K562 (cell line): Measurements from ENCODE around the gene B4GALNT4. TPM values are rescaled to one million over a fixed set of nuclear protein-coding genes. Genes with fewer than 3 reads are reported as not detected.

Source experiments
- BCLAF1 ChIP-seq, 2 experiments: fragments of 450-650 bp in 1 of 2; IDR thresholded peaks; 2 replicates each; pipeline ENCODE4 v1.6.1; 2011 to 2017; ENCODE audit warnings: low read depth in 2 of 2, antibody characterized with exemption in 1 of 2, borderline replicate concordance in 1 of 2, low read length in 1 of 2, mild to moderate bottlenecking in 1 of 2, mixed read lengths in 1 of 2; ENCODE audit not compliant: control insufficient read depth in 1 of 2
- CBFA2T3 ChIP-seq: fragments of 450-650 bp; IDR thresholded peaks from 2 replicates; pipeline ENCODE4 v1.6.1; 2017
- ETV1 ChIP-seq: fragments of 450-650 bp; conservative IDR thresholded peaks from 2 replicates; pipeline ENCODE4 v1.6.1; 2016; ENCODE audit warnings: missing genetic modification characterization, control low read depth, low read depth, missing compliant biosample characterization
- FOXP1 ChIP-seq: sonication (generic); formaldehyde crosslinking; IDR thresholded peaks from 2 replicates; pipeline ENCODE4 v1.8.0; 2022; ENCODE audit warnings: mild to moderate bottlenecking, missing genetic modification reagents
- MLLT1 ChIP-seq, 2 experiments: fragments of 450-650 bp; IDR thresholded peaks; 2 replicates each; pipeline ENCODE4 v1.6.1; 2016
- MLX ChIP-seq, 2 experiments: fragments of 450-650 bp in 1 of 2; sonication (generic) in 1 of 2; formaldehyde crosslinking; conservative IDR thresholded peaks; 2 replicates each; pipeline versions ENCODE4 v1.4.0 to v1.8.1; 2020 to 2022; ENCODE audit warnings: mild to moderate bottlenecking in 1 of 2, missing genetic modification reagents in 1 of 2
- RFX7 ChIP-seq: fragments of 250-450 bp; sonication (Bioruptor Pico); IDR thresholded peaks from 2 replicates; pipeline ENCODE4 v1.5.1; 2021; ENCODE audit warnings: mild to moderate bottlenecking
- SMC3 ChIP-seq: conservative IDR thresholded peaks from 2 replicates; pipeline ENCODE4 v1.6.1; 2011; ENCODE audit warnings: low read depth, low read length, improper control_type of control experiment; ENCODE audit not compliant: insufficient read depth
- ZBTB1 ChIP-seq: sonication (generic); formaldehyde crosslinking; IDR thresholded peaks from 2 replicates; pipeline ENCODE4 v1.8.1; 2023; ENCODE audit warnings: missing genetic modification reagents, low read depth, mild to moderate bottlenecking, borderline replicate concordance
- ZFP1 ChIP-seq: fragments of 450-650 bp; formaldehyde crosslinking; IDR thresholded peaks from 2 replicates; pipeline ENCODE4 v1.4.0; 2020; ENCODE audit warnings: mild to moderate bottlenecking, mixed read lengths
- ZNF583 ChIP-seq: fragments of 250-450 bp; sonication (Bioruptor Pico); IDR thresholded peaks from 2 replicates; pipeline ENCODE4 v1.4.0; 2020
- ZNF592 ChIP-seq: fragments of 450-650 bp; IDR thresholded peaks from 2 replicates; pipeline ENCODE4 v1.6.1; 2017; ENCODE audit warnings: antibody characterized with exemption, mild to moderate bottlenecking
- ZNF639 ChIP-seq, 2 experiments: fragments of 200-800 bp in 1 of 2; sonication (Bioruptor generic) in 1 of 2; sonication (generic) in 1 of 2; formaldehyde crosslinking in 1 of 2; IDR thresholded peaks in 1 of 2; conservative IDR thresholded peaks in 1 of 2; 2 replicates each; pipeline versions ENCODE4 v1.5.0 to v1.6.1; 2016 to 2020; ENCODE audit warnings: missing compliant biosample characterization in 1 of 2, missing genetic modification characterization in 1 of 2, missing genetic modification reagents in 1 of 2
- polyA plus RNA-seq, 8 experiments: library from polyadenylated mRNA; depleted of rRNA in 4 of 8; stranded (reverse) in 5 of 8; unstranded in 3 of 8; fragments of >200 nt; fragmentation: Nextera tagmentation in 2 of 8; fragmentation: Illumina TruSeq in 1 of 8; extraction: Ambion mirVana in 2 of 8; extraction: Trizol in 1 of 8; gene quantifications; 2 replicates each; pipeline versions ENCODE4 v1.2.1 to v1.2.3, GENCODE V29; 2011 to 2014; ENCODE audit warnings: inconsistent platforms in 1 of 8, missing spikeins in 1 of 8
- total RNA-seq, 7 experiments: library from RNA; depleted of rRNA in 6 of 7; stranded (reverse); fragments of >200 nt in 6 of 7; fragmentation: Illumina TruSeq in 2 of 7; extraction: Trizol in 2 of 7; gene quantifications; 2 replicates each; pipeline versions ENCODE4 v1.2.1 to v1.2.3, GENCODE V29; 2011 to 2021; ENCODE audit warnings: low replicate concordance in 1 of 7

The B4GALNT4 gene
- total and polyA plus RNA-seq, 9 of the 15 experiments (the other 6 are each of a cell fraction or from before 2014, with no cell fraction given) = 0.20 to 37.1 (median 10.8) TPM; not detected in 1

GRCh38 chr11:406796-407650 lies 37.7 kb downstream of the B4GALNT4 start (continued):
- TF ChIP-seq ZBTB1 (CRISPR knock-in tag) (no peak; the same call in 1 of the 2 replicates), CBFA2T3 (peak; percentile 26; the same call in 1 of the 2 replicates), SMC3 (0 out of 2 replicates have a peak, but pooled peaks have one; percentile 18), BCLAF1 (IDR thresholded peaks at IDR 0.05; ENCODE audit: borderline replicate concordance in 1 of 2, control insufficient read depth in 1 of 2, low read depth in 2 of 2, low read length in 1 of 2) (no peak), RFX7 (CRISPR knock-in tag) (no peak), ZFP1 (CRISPR knock-in tag) (no peak), FOXP1 (CRISPR knock-in tag) (peak; percentile 73; the same call in 1 of the 2 replicates), ZNF583 (CRISPR knock-in tag) (no peak), MLX (CRISPR knock-in tag; conservative IDR thresholded peaks at IDR 0.05) (no peak), ETV1 (tag) (peak; percentile 88), ZNF592 (peak; percentile 41; the same call in 1 of the 2 replicates), ZNF639 (CRISPR knock-in tag; conservative IDR thresholded peaks at IDR 0.05 in 1 of 2, IDR thresholded peaks at IDR 0.05 in 1 of 2) (peak in 1 of 2 experiments; percentile 63; a peak in 1 of 4 replicates), MLLT1 (IDR thresholded peaks at IDR 0.05) (peak in 1 of 2 experiments; percentile 24; a peak in 1 of 4 replicates)
